Sigmoid colon (tissue), 7 donors: ENCODE data around the gene SP8. TPM values are rescaled to one million over a fixed set of nuclear protein-coding genes. Genes with fewer than 3 reads are reported as not detected.

Experiments
- DNase-seq: peaks from one replicate; pipeline ENCODE4 v3.0.0-alpha.2; 2019
- H3K27ac ChIP-seq, 4 donors: fragments of 200-600 bp; sonication (generic); one replicate each; pipeline ENCODE4 v1.5.1; 2016 to 2019; ENCODE audit warnings: mild to moderate bottlenecking in 1 of 4
- H3K27me3 ChIP-seq, 3 donors: fragments of 200-600 bp; sonication (generic); one replicate each; pipeline ENCODE4 v1.5.1; 2019; ENCODE audit warnings: mild to moderate bottlenecking in 1 of 3
- H3K36me3 ChIP-seq, 4 donors: fragments of 200-600 bp; sonication (generic); one replicate each; pipeline ENCODE4 v1.5.1; 2016 to 2019
- H3K4me1 ChIP-seq, 4 donors: fragments of 200-600 bp; sonication (generic); one replicate each; pipeline ENCODE4 v1.5.1; 2017 to 2019
- H3K4me3 ChIP-seq, 4 donors: fragments of 200-600 bp; sonication (generic); one replicate each; pipeline ENCODE4 v1.5.1; 2017 to 2019; ENCODE audit warnings: mild to moderate bottlenecking in 2 of 4, moderate library complexity in 1 of 4
- H3K9me3 ChIP-seq, 4 donors: fragments of 200-600 bp in 3 of 4; sonication (generic) in 3 of 4; one replicate each; pipeline versions ENCODE4 v1.5.1 to v1.6.1; 2013 to 2019
- CTCF ChIP-seq, 4 experiments: fragments of 450-650 bp in 3 of 4; fragments of 200-600 bp in 1 of 4; IDR thresholded peaks; one replicate each; pipeline ENCODE4 v1.5.1; 2016 to 2019; ENCODE audit warnings: antibody characterized with exemption in 4 of 4, mild to moderate bottlenecking in 3 of 4, moderate library complexity in 2 of 4
- EP300 ChIP-seq, 4 donors: sonication (generic); formaldehyde crosslinking; IDR thresholded peaks; one replicate each; pipeline ENCODE4 v1.6.1; 2017; ENCODE audit warnings: antibody characterized with exemption in 4 of 4
- POLR2A ChIP-seq, 2 donors: fragments of 450-650 bp; IDR thresholded peaks; one replicate each; pipeline ENCODE4 v1.6.1; 2016; ENCODE audit warnings: antibody characterized with exemption in 2 of 2, mild to moderate bottlenecking in 2 of 2, moderate library complexity in 2 of 2
- POLR2AphosphoS5 ChIP-seq, 4 donors: sonication (generic); formaldehyde crosslinking; IDR thresholded peaks; one replicate each; pipeline ENCODE4 v1.6.1; 2017; ENCODE audit warnings: antibody characterized with exemption in 4 of 4
- WGBS, 2 donors: extraction: QIAGEN DNeasy Blood & Tissue Kit; methylation state at CpG; one replicate each; pipeline ENCODE4 v1.1.7; 2013; 5-methylcytosine and 5-hydroxymethylcytosine counted together
- intact Hi-C: fragments of 100-400 bp; cut with DNase I; formaldehyde crosslinking; loops from one replicate; pipeline ENCODE4 v1.15.1; 2023
- polyA plus RNA-seq, 3 donors: library from polyadenylated mRNA; stranded (reverse); fragments of 200-250 nt; gene quantifications; one replicate each; pipeline ENCODE4 v1.2.3, GENCODE V29; 2013
- total RNA-seq, 4 donors: library from RNA; depleted of rRNA; stranded (reverse); fragments of >200 nt; gene quantifications; one replicate each; pipeline ENCODE4 v1.1.0, GENCODE V29; 2016
- donor health status: healthy with polysubstance abuse.
- donor health status: Bipolar disorder and iron deficiency.
- donor health status: healthy.

The SP8 gene
- total and polyA plus RNA-seq, 7 donors = not detected

GRCh38 chr7:20745702-20746101 lies 41.0 kb downstream of the SP8 start:
- Histone ChIP-seq H3K4me3 (no peak overlapping the region), H3K27ac (no peak overlapping the region), H3K27me3 (no peaks in the 10 kb centered on the region), H3K9me3 (no peaks in the 10 kb centered on the region), H3K4me1 (peaks cover 0 to 2% (median 0%) of the 10 kb centered on the region in 4 donors), H3K36me3 (no peaks in the 10 kb centered on the region)
- TF ChIP-seq POLR2AphosphoS5 (IDR thresholded peaks at IDR 0.05) = no peak
- no peak for TF ChIP-seq POLR2A (IDR thresholded peaks at IDR 0.05)
- no peak for TF ChIP-seq EP300 (IDR thresholded peaks at IDR 0.05)
- no peak for TF ChIP-seq CTCF (IDR thresholded peaks at IDR 0.05)
- 86 to 89% methylated on average over 7 of the region's 7 CpGs for WGBS, 2 donors
- intact Hi-C loops = no loop called here
- DNase-seq = no peak

- no peak for DNase-seq
- Histone ChIP-seq H3K36me3 (no peaks in the 10 kb centered on the region), H3K4me1 (peaks cover 0 to 2% (median 0%) of the 10 kb centered on the region in 4 donors)
Measured at GRCh38 chr7:20744954-20745446, 41.7 kb downstream of the SP8 start.

GRCh38 chr7:20742913-20743312 lies 43.8 kb downstream of the SP8 start:
- intact Hi-C loops = no loop called here
- DNase-seq = no peak
- no peak overlapping the region for H3K27ac ChIP-seq
- no peak overlapping the region for H3K4me3 ChIP-seq
- H3K9me3 ChIP-seq = no peaks in the 10 kb centered on the region
- peaks cover 0 to 2% (median 0%) of the 10 kb centered on the region in 4 donors for H3K4me1 ChIP-seq
- no peaks in the 10 kb centered on the region for H3K27me3 ChIP-seq
- TF ChIP-seq POLR2AphosphoS5 (IDR thresholded peaks at IDR 0.05) (no peak), CTCF (IDR thresholded peaks at IDR 0.05) (no peak), EP300 (IDR thresholded peaks at IDR 0.05) (no peak)
- 75 to 84% methylated on average over 5 of the region's 5 CpGs for WGBS, 2 donors
- no peaks in the 10 kb centered on the region for H3K36me3 ChIP-seq

More at GRCh38 chr7:20744954-20745446, 41.7 kb downstream of the SP8 start:
- H3K27ac ChIP-seq = no peak overlapping the region
- H3K27me3 ChIP-seq = no peaks in the 10 kb centered on the region
- WGBS, 2 donors = 59 to 68% methylated on average over 7 of the region's 7 CpGs
- H3K4me3 ChIP-seq = no peak overlapping the region
- TF ChIP-seq POLR2A (IDR thresholded peaks at IDR 0.05) (no peak), EP300 (IDR thresholded peaks at IDR 0.05) (no peak)
- no peaks in the 10 kb centered on the region for H3K9me3 ChIP-seq
- intact Hi-C loops = no loop called here

- DNase-seq = no peak
- WGBS, 2 donors = 29 to 72% methylated on average over 2 of the region's 2 CpGs
- intact Hi-C loops = no loop called here
- H3K27ac ChIP-seq = no peak overlapping the region
- H3K4me3 ChIP-seq = no peak overlapping the region
- no peaks in the 10 kb centered on the region for H3K9me3 ChIP-seq
- H3K36me3 ChIP-seq = no peaks in the 10 kb centered on the region
- H3K4me1 ChIP-seq = peaks cover 0 to 2% (median 0%) of the 10 kb centered on the region in 4 donors
- TF ChIP-seq EP300 (IDR thresholded peaks at IDR 0.05) = no peak
- no peak for TF ChIP-seq CTCF (IDR thresholded peaks at IDR 0.05)
- no peak for TF ChIP-seq POLR2AphosphoS5 (IDR thresholded peaks at IDR 0.05)
- TF ChIP-seq POLR2A (IDR thresholded peaks at IDR 0.05) = no peak
- no peaks in the 10 kb centered on the region for H3K27me3 ChIP-seq
Measured at GRCh38 chr7:20741801-20742200, 44.9 kb downstream of the SP8 start.

GRCh38 chr7:20738518-20739481 lies 47.9 kb downstream of the SP8 start:
- Histone ChIP-seq H3K9me3 (no peaks in the 10 kb centered on the region), H3K36me3 (no peaks in the 10 kb centered on the region), H3K27ac (no peak overlapping the region), H3K27me3 (no peaks in the 10 kb centered on the region), H3K4me3 (no peak overlapping the region), H3K4me1 (no peaks in the 10 kb centered on the region)
- intact Hi-C loops = no loop called here
- TF ChIP-seq POLR2A (IDR thresholded peaks at IDR 0.05) (no peak), POLR2AphosphoS5 (IDR thresholded peaks at IDR 0.05) (no peak), CTCF (IDR thresholded peaks at IDR 0.05) (no peak), EP300 (IDR thresholded peaks at IDR 0.05) (no peak)
- WGBS, 2 donors = 75 to 90% methylated on average over 11 of the region's 11 CpGs
- no peak for DNase-seq
